ENCODE data around the gene MERTK. TPM values are rescaled to one million over a fixed set of nuclear protein-coding genes. Genes with fewer than 3 reads are reported as not detected.

Gene MERTK
- total and polyA plus RNA-seq, 2 of the 13 experiments (the other 11 are each of a cell fraction or from before 2014, with no cell fraction given), result 37.3 to 44.7 TPM

DNA sequence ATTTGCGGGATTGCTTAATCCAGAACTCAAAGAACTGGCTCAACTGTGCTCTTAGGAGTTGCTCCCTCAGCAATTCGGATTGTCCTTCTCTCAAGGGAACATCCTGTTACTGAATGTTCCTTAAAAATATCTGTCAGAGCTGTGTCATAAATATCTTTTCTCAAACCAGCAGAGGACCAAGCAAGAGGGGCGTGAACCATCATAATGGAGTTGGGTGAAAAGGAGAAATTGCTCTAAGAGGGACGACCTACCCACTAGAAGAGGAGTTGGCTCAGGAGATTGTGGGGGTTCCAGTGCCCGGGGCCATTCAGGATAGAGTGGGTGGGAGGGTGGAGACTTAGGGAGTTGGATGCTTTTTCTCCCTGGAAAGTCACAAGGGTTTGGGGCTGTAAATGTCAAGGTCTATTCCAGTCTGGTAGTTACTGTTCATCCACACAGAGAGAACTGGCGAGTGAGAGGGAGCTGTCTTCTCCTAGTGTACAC lies 59.5 kb downstream of the MERTK start (continued):
- no peak for TF ChIP-seq ZNF354B (CRISPR knock-in tag; IDR thresholded peaks at IDR 0.05)
- TF ChIP-seq GABPB1 (CRISPR knock-in tag; IDR thresholded peaks at IDR 0.05), result no peak
- TF ChIP-seq ZNF556 (CRISPR knock-in tag; IDR thresholded peaks at IDR 0.05; ENCODE audit: borderline replicate concordance), result no peak
- TF ChIP-seq YEATS4 (CRISPR knock-in tag; IDR thresholded peaks at IDR 0.05; ENCODE audit: borderline replicate concordance), result no peak
- TF ChIP-seq SAFB2 (CRISPR knock-in tag; IDR thresholded peaks at IDR 0.05; ENCODE audit: borderline replicate concordance, low read depth), result no peak

DNA sequence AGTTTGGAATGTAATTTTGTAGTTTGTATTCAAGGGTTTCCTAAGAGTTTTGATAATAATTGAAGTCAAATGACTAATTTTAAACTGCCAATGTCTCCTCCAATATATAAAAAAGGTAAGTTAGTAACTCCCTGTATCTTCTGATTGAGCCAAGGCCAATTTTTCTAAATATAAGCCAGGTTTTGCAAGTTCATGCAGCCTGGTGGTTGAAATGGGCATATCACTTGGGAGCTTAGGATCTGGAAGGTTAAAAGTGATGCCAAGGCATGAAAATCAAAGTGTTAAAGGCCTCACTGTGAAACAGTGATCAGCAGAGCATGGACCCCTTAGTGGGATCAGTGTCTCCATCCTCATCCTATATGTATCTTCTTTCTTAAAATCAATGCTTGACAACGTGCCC lies 60.5 kb downstream of the MERTK start:
- BruUV-seq (replicated peaks), result no TSS peak
- TF ChIP-seq ZNF781 (CRISPR knock-in tag; IDR thresholded peaks at IDR 0.05; ENCODE audit: borderline replicate concordance, not compliant biosample characterization), result no peak
- no peak for TF ChIP-seq FOXC1 (CRISPR knock-in tag; IDR thresholded peaks at IDR 0.05; ENCODE audit: borderline replicate concordance)
- TF ChIP-seq ZC3H13 (CRISPR knock-in tag; IDR thresholded peaks at IDR 0.05), result no peak
- no peak for TF ChIP-seq MTA3 (CRISPR knock-in tag; IDR thresholded peaks at IDR 0.05)
- no peak for TF ChIP-seq POGZ (CRISPR knock-in tag; IDR thresholded peaks at IDR 0.05)
- no peak for TF ChIP-seq KDM2A (CRISPR knock-in tag; IDR thresholded peaks at IDR 0.05; ENCODE audit: borderline replicate concordance, low read depth)
- TF ChIP-seq ZNF549 (CRISPR knock-in tag; IDR thresholded peaks at IDR 0.05), result no peak
- no peak for TF ChIP-seq ZNF674 (CRISPR knock-in tag; IDR thresholded peaks at IDR 0.05; ENCODE audit: low read depth)
- no peak for TF ChIP-seq HNF4A (CRISPR knock-in tag; IDR thresholded peaks at IDR 0.05)
- TF ChIP-seq HOXA9 (CRISPR knock-in tag; IDR thresholded peaks at IDR 0.05; ENCODE audit: borderline replicate concordance), result no peak
- H3K4me1 ChIP-seq (ENCODE audit: insufficient read depth, low read length), result peaks cover 70% of the 10 kb centered on the region
- no peaks in the 10 kb centered on the region for H3K27me3 ChIP-seq (ENCODE audit: control insufficient read depth in 1 of 2, insufficient read depth in 2 of 2, low read length in 2 of 2)
- H2AFZ ChIP-seq (ENCODE audit: low read length), result no peak overlapping the region
- no peaks in the 10 kb centered on the region for H3K9me3 ChIP-seq (ENCODE audit: low read length)
- no peaks in the 10 kb centered on the region for H3K79me2 ChIP-seq (ENCODE audit: insufficient read depth, low read length)
- H4K20me1 ChIP-seq (ENCODE audit: insufficient read depth, low read length), result no peaks in the 10 kb centered on the region
- no peak overlapping the region for H3K4me3 ChIP-seq (replicated peaks in 1 of 3; ENCODE audit: insufficient read depth in 1 of 3, low read depth in 2 of 3, low read length in 3 of 3)
- H3K36me3 ChIP-seq (replicated peaks in 1 of 2; ENCODE audit: control insufficient read depth in 1 of 2, insufficient read depth in 2 of 2, low read length in 2 of 2), result peaks cover 2 to 36% of the 10 kb centered on the region in 2 experiments; a peak in 2 of 5 replicates
- intact Hi-C loops (cut with micrococcal nuclease; ENCODE audit: unreplicated experiment) (loop anchor here (1.0 to 2.0 kb wide), 2 partner anchors 12 to 60 kb away; partner anchors contain the start of gene MERTK), in situ Hi-C loops (cut with HindIII; ENCODE audit: extremely low pct_ligation_motif_present, low pct_unique_long_range_greater_than_20kb) (no loop called here)
- 98% methylated on average over 1 of the region's 1 CpG for WGBS (ENCODE audit: low lambda C conversion rate)
- DNase-seq (ENCODE audit: low spot score), result no peak
- no peak for ATAC-seq
- POLR2A ChIA-PET, result interaction anchor here (2.0 kb wide), 1 partner anchor 13 kb away, joined by 8 read pairs; no protein-coding TSS in a partner anchor
- H3K9ac ChIP-seq (ENCODE audit: insufficient read depth, low read depth, low read length), result no peak overlapping the region
- FAIRE-seq, result no peak
- no peak overlapping the region for H3K27ac ChIP-seq (ENCODE audit: extremely low read length, insufficient read depth, low read length)
- CTCF ChIA-PET (ENCODE audit: low intra/inter-chr PET ratio, low total read pairs), result no interaction called here
- no peak overlapping the region for H3K4me2 ChIP-seq (ENCODE audit: low read depth, low read length)
